Measurements from ENCODE around the gene WNT3A.
A peak's percentile ranks its signal among the peaks of the same experiment; 100 is the strongest.

Gene WNT3A

DNA sequence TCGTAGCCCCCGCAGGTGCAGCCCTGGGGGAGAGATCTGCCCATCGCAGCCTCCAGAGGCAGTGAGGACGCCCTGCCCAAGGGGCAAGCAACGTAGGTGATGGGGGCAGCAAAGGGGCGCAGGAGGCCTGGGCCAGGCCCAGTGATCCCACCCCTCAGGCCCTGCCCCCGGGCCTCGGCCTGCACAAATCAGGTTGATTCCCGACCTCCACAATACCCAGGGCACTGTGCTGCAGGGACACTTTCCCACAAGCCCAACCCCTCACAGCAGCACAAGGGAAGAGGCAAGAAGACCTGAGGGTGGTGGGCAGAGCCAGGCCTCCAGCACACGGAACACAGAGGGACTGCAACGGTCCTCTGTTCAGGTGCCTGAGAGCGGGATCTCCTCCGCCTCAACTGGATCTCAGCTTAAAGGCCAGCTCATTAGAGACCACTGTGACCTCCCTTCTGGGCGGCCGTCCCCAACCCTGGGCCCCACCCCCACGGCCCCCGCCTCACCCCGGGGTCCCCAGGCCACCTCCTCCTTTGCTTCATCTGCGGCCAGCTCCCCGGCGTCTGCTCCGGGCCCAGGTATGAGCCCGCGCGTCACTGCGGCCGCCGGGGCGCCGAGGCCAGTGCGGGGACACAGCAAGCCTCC is 74.9 kb downstream of the WNT3A start:
- H3K4me3 ChIP-seq (ENCODE audit: control insufficient read depth, low read depth, low read length), result peak overlapping the region; percentile 60
- TF ChIP-seq, protein P1, sequence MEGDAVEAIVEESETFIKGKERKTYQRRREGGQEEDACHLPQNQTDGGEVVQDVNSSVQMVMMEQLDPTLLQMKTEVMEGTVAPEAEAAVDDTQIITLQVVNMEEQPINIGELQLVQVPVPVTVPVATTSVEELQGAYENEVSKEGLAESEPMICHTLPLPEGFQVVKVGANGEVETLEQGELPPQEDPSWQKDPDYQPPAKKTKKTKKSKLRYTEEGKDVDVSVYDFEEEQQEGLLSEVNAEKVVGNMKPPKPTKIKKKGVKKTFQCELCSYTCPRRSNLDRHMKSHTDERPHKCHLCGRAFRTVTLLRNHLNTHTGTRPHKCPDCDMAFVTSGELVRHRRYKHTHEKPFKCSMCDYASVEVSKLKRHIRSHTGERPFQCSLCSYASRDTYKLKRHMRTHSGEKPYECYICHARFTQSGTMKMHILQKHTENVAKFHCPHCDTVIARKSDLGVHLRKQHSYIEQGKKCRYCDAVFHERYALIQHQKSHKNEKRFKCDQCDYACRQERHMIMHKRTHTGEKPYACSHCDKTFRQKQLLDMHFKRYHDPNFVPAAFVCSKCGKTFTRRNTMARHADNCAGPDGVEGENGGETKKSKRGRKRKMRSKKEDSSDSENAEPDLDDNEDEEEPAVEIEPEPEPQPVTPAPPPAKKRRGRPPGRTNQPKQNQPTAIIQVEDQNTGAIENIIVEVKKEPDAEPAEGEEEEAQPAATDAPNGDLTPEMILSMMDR (conservative IDR thresholded peaks at IDR 0.05; ENCODE audit: control insufficient read depth, insufficient read depth, low read depth, low read length), result no peak
- no peak for DNase-seq (ENCODE audit: low read depth)

DNA sequence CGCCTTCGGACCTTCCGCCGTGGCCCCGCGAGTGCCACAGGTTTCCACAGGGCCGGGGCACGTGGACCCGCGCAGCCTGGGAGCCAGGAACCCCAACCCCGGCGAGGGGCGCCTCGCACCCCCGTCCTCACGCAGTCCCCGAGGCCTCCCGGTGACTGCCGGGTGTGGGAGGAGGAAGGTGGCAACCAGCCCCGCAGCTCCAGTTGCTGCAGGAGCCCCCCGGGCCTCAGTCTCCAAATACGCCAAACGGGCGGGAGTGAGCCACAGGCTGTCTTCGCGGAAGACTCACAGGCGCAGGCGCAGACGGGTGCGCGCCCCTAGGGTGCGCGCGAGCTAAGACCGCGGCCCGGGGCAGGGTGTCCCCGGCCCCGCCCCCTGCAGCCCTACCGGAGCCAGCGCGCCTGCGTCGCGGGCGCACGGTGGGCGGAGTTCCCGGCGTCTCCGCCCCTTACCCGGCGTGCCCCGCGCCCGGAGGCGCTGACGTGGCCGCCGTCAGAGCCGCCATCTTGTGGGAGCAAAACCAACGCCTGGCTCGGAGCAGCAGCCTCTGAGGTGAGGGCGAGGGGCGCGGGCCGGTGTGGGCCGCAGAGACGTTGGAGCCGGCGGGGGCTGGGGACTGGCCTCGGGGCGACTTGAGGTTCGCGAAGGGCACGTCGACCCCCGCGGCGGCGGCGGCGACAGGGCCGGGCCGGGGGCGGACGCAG is 75.6 kb downstream of the WNT3A start, which contains the start of gene ARF1:
ARF1 (plus strand) TSS at position 495 of the 704 bp plus-strand sequence. CDS start 14,407 bp downstream, outside the sequence.
- DNase-seq (ENCODE audit: low read depth), result peak; percentile 92
- TF ChIP-seq, protein P1 (conservative IDR thresholded peaks at IDR 0.05; ENCODE audit: control insufficient read depth, insufficient read depth, low read depth, low read length), result no peak
- peak within 1 kb of the TSS; percentile 96 for H3K4me3 ChIP-seq (ENCODE audit: control insufficient read depth, low read depth, low read length)

DNA sequence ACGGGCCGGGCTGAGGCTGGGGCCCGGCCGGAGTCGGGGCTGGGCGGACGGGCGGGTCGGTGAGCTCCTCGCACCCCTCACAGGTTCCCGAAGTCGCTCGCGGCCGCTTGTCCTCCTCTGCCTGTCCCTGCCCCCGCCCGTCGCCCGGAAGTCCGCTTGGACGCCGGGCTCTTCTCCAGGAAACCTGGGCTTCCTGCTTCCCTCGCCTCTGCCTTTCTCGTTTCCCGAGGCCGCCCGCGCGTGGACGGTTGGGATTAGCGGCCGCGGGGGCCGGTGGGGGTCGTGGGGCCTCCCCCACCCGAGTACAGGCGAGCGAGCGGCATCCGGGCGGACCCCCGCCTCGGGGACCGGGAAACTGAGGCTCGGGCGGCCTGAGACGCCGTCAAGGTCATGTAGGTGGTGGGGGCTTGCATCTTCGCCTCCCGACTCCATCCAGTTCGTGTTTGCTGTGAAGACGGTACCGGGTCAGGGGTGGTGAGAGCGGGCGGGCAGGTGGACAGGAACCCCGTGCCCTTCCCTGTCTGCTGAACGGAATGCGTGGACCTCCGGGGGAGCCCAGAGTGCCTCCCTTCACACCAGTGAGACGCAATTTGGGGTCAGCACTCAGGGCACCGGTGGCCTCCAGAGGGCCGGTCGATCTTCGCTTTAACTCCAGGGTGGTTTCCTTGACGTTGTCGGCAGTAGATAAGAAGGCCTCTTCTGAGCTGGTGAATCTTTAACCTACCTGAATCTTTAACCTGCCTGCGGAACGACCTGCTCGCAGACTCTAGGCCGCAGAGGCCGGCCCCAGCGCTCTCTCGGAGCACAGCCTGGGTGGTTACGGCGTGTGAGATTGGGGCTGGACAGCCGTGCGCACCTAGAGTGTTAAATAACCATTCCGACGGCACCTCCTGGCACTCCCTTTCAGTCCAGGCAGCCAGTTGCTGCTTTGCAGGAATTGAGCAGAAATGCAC is 76.4 kb downstream of the WNT3A start:
- TF ChIP-seq, protein P1 (conservative IDR thresholded peaks at IDR 0.05; ENCODE audit: control insufficient read depth, insufficient read depth, low read depth, low read length), result no peak
- DNase-seq (ENCODE audit: low read depth), result no peak

DNA sequence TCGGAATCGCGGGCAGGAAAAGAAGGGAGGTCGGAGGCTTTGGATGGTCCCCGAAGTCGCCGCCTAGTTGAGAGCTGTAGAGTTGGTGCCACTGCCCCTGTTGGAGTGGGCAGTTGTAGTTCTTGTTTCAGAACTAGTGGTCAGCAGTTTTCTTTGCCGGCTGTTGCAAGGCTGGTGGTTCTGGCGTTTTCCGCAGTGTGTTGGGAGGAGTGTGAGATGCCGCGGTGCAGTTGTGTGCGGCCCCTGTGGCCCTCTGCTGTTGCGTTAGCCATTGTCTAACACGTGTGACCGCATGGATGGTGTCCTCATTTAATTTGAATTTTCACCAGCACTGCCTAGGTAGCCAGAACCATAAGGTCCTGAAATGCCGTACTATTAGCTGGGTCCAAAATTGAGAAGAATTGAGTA is 77.1 kb downstream of the WNT3A start:
- no peak for DNase-seq (ENCODE audit: low read depth)
- TF ChIP-seq, protein P1 (conservative IDR thresholded peaks at IDR 0.05; ENCODE audit: control insufficient read depth, insufficient read depth, low read depth, low read length), result no peak
- H3K4me3 ChIP-seq (ENCODE audit: control insufficient read depth, low read depth, low read length), result peak overlapping the region; percentile 96

More for the DNA sequence above, 76.4 kb downstream of the WNT3A start:
- peak overlapping the region; percentile 96 for H3K4me3 ChIP-seq (ENCODE audit: control insufficient read depth, low read depth, low read length)

DNA sequence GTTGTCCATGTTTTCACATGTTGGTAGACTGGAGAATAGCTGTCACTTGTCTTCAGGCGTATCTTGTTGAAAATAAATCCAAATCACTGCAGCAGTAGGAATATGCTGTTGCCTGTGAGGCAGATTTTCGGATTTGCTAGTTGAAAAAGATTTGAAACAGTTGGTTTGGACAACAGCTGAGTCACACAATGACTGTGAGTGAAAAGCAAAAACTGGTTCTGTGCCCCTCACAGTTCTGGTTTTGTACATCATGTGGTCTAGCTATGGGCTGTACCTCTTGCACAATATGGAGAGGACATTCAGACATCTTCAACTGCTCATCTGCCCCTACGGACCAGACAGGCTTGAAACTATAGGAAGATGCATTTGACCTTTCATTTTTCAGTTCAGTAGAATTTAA is 77.5 kb downstream of the WNT3A start:
- TF ChIP-seq, protein P1 (conservative IDR thresholded peaks at IDR 0.05; ENCODE audit: control insufficient read depth, insufficient read depth, low read depth, low read length), result no peak
- peak overlapping the region; percentile 96 for H3K4me3 ChIP-seq (ENCODE audit: control insufficient read depth, low read depth, low read length)
- DNase-seq (ENCODE audit: low read depth), result peak; percentile 96

DNA sequence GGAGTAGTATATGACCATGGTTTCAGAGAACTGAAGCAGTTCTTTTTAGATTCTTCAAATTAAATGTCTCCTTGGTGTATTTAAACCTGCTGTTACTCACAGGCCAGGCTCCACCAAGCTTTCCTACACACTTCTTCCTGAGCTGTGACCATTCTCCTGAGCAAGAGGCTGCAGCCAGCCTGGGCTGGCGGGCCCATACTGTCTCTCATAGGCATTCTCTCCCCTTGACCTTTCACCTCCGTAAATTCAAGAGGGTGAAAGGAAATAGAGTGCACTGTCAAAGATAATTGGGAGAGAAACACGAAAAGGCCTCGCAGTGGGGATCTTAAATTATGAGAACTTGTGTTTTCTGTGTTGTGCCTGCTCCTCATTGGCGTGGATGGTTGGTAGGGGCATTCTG is 78.0 kb downstream of the WNT3A start:
- TF ChIP-seq, protein P1 (conservative IDR thresholded peaks at IDR 0.05; ENCODE audit: control insufficient read depth, insufficient read depth, low read depth, low read length), result no peak
- DNase-seq (ENCODE audit: low read depth), result no peak

More for the DNA sequence above, 78.0 kb downstream of the WNT3A start:
- peak overlapping the region; percentile 96 for H3K4me3 ChIP-seq (ENCODE audit: control insufficient read depth, low read depth, low read length)

Measured in fibroblast of mammary gland (primary cell).